Ecto neural progenitor cell (in vitro differentiated cells): Measurements from ENCODE around the gene MICAL1.
"Not testable (repeated sequence)": the region's sequence is repeated elsewhere in the genome, so short reads cannot be mapped to it uniquely, and the experiment has no call there.

Experiments
- DNase-seq: peaks from one replicate; pipeline ENCODE4 v3.0.0-alpha.2; 2018; ENCODE audit warnings: low spot score

Gene MICAL1

GRCh38 chr6:109477725-109478124, 22.2 kb upstream of the MICAL1 start:
- DNase-seq = peak; percentile 42

- DNase-seq = no peak
These were observed 21.6 kb upstream of the MICAL1 start for GRCh38 chr6:109477184-109477583.

DNA sequence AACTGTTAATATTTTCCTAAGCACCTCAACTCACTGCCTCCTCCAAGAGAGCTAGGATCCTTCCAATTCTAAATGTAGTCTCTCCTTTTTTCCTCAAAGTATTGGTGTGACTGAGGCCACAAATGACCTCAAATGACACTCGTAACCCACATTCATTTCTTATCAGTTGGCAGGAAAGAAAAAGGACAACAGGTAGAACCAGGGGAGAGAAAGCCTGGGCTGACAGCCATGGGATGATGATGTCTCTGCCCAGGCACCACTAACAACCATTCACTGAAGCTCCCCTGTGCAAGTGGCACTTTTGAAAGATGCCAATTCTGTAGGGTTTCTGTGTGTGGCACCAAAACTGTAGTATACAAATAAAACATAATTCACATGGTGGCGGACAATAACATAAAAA, 20.1 kb upstream of the MICAL1 start:
- DNase-seq = no peak

- DNase-seq = no peak
These were observed 19.4 kb upstream of the MICAL1 start for GRCh38 chr6:109474995-109475394.

DNA sequence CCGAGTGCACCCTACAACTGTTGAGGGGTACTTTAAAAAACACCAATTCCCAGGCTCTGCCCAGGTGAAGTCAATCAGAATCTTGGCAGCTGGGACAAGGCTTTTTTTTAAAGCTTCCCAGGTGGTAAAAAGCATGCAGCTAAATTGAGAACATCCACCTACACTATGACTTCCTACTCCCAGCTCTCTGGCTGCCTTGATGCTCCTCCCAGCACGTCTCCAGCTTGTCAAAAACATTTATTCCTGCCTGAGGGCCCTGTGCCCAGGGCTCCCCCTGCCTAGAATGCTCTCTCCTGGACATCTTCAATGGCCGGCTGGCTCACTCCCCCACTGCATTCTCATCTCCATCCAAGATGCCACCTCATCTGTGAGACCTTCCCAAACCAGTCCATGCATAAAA, 17.5 kb upstream of the MICAL1 start:
- DNase-seq = peak; percentile 14

DNA sequence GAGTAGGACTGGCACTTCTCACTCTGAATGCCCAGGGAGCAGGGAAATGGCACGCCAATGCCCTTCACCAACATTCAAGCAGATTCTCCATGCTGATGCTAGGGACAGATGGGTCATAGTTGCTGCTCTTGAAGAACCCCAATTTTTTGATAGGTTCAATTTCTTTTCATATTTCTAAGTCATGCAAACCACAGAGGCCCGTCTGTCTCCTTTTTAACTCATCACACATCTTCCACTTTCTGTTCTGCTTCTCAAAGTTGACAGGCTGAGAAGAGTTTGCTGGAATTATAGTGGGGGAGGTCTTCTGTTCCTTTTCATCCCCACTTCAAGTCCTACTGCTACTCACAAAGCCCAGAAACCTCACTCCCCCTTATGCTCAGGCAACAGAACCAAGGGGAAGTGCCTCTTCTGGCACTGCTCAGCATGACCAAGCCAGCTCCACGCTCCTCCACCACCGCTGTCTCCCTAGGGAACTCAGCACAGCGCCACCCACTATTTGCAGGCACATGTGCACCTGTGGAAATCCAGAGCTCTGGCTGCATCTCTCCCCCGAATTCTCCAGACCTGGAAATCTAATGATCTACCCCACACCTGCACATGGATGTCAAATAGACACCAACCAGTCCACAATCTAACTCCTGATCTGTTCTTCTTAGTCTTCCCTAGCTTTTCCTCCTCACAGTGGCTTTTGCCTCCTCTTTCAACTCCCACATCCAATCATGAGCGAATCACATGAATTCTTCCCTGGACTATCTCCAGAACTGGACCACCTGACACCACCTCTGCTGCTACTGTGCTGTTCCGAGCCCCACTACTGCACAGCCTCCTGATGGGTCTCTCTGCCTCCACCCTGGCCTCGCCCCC, 16.8 kb upstream of the MICAL1 start:
- peak; percentile 14 for DNase-seq

- peak; percentile 25 for DNase-seq
These were observed 15.7 kb upstream of the MICAL1 start for GRCh38 chr6:109471105-109471810.

DNA sequence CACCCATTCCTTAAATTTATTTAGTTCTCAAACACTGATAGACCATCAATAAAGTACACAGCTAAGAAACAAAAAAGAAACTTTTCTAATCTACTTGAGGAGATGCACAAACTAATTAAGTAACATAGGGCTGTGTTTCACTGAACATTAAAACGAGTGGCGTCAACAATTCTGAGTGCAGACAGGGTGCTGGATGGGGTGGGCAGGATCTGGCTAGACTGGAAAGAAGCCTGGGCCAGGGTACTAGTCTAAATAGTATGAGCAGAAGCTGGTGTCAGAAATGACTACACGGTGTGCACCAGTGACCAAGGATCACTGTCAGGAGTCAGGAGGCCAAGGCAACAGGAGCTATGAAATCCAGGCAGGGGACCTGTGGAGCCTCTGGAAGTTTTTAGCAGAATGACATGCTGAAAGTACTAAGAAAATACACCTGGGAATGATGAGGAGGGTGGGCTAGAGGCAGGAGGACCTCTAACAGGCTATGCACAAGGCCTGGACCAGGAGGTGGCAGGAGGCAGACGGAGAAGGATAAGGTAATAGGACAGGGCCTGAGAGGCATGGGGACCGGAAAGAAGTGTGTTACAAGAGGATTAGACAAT, 14.1 kb upstream of the MICAL1 start:
- DNase-seq = peak; percentile 20

DNA sequence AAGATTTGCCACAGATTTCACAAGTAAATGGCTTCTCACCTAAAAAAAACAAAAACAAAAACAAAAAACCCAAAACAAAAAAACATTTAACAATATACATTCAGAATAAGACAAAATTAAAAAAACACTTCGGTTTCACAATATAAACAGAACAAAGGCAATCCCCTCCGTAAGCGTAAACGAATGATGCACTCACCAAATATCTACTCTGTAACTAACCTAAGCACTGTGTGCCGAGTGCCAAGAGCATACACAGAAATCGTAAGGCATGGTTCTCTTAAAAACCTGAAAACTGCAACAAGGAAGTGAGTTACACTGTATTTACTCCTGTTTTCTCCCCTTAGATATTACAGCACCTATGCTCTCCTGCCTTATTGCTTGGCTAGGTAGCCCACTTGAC, 12.1 kb upstream of the MICAL1 start:
- no peak for DNase-seq

DNA sequence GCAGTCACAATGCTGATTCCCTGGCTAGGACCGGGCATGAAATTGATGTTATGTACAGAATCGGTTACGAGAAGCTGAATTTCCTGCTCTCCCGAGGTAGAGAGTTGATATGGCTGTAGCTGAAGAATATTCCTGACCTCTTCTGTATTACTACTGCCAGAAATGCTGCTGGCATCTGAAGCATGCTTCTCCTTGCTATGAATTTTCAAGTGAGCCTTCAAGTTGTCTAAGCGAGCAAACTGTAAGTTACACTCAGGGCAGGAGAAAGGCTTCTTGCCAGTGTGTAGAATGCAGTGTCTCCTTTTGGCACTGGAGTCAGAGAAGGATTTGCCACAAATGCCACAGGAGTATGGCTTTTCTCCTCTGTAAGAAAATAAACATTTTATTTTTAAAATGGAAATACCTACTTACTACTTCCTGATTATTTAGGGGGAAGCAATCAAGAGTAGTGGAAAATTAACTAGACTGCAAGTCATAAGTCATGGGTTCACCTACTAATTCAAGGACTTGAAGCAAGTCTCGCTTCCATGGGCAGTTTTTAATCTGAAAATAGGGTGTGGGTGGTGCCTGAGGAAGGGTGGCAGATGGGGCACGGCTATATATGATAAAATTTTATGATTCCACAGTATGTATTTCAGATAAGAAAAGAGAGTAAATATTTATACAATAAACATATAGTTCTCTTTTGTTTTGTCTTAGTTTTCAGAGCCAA, 10.8 kb upstream of the MICAL1 start:
- no peak for DNase-seq

DNA sequence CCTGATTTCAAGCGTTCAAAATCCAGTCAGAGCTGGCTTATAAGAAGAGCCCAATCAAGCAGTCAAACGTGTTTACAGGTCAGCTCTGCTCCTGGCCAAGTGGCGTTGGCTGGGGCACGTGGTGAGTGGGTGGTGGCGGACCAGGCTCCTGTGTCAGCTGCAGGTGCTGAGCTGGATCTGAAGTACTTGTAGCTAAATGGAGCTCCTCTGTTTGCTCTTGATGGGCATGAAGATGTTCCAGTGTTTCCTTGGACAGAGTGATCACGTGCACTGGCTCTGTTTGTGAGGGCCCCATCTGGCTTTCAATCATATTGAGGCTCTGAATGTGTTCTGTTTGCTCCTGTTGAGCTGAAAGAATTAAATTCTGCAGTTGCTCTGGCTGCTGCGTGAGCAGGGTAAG, 10.2 kb upstream of the MICAL1 start:
- no peak for DNase-seq

DNA sequence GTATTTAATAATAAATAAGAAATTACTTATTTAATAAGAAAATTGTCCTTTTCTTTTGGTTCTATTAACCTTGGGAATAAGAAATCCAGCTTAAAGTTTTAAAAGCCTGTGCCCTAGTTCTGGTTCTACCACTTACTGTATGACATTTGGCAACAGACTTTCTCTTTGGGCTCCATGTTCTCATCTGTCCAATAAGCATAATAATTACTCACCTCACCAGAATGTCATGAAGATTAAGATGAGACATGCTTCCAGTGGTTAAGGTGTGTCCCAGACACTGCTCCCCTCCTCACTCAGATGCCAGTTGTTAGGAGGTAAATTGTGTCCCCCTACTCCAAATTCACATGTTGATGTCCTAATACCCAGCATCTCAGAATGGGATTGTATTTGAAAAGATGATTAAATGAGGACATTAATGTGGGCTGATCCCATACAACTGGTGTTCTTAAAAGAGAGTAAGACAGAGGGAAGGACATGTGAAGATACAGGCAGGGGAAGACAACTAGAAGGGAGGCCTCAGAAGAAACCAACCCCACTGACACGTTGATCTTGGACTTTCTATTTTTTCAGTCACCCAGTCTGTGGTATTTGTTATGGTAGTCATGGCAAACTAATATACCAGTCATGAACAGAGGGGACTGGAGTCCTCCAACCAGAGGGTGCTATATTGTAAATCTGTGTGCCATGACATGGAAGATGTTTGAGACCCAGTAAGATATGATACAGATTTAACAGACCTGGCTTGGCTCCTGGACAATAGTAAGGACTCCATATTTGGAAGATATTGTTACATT, 6.4 kb upstream of the MICAL1 start:
- no peak for DNase-seq

DNA sequence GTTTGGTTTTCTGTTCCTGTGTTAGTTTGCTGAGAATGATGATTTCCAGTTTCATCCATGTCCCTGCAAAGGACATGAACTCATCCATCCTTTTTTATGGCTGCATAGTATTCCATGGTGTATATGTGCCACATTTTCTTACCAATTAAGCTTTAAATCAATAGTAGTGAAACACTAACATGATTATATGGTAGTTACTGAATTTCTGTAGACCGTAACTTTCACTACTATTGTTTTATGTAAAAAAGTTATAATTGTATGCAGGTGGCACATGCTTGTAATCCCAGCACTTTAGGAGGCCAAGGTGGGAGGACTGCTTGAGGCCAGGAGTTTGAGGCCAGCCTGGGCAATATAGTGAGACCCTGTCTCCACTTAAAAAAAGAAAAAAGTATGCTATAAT, 5.6 kb upstream of the MICAL1 start:
- DNase-seq = not testable (repeated sequence)

DNA sequence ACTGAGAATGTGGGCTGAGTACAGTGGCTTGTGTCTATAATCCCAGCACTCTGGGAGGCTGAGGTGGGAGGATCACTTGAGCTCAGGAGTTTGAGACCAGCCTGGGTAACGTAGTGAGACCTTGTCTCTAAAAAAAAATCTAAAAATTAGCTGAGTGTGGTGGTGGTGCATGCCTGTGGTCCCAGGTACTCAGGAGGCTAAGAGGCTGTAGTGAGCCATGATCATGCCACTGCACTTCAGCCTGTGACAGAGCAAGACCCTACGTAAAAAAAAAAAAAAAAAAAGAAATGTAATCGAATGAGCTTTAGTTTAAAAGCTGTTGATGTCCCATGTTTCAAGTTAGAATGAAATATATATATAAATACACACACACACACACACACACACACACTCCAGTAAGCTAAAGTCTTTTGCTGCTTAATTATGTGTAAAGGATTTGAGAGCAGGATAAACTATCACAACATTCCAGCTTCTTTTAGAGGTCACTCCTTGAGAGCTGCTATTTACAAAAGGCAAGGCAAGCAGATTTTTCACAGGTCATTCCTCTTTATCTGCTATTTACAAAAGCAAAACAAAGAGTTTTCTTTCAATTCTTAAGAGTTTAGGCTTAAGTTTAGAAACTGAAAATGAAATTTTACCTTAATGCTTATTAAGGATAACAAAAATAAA, 4.7 kb upstream of the MICAL1 start:
- DNase-seq = no peak

- no peak for DNase-seq
These were observed 3.4 kb upstream of the MICAL1 start for GRCh38 chr6:109458774-109459531.

GRCh38 chr6:109457562-109457996, 2.0 kb upstream of the MICAL1 start:
- DNase-seq = no peak

DNA sequence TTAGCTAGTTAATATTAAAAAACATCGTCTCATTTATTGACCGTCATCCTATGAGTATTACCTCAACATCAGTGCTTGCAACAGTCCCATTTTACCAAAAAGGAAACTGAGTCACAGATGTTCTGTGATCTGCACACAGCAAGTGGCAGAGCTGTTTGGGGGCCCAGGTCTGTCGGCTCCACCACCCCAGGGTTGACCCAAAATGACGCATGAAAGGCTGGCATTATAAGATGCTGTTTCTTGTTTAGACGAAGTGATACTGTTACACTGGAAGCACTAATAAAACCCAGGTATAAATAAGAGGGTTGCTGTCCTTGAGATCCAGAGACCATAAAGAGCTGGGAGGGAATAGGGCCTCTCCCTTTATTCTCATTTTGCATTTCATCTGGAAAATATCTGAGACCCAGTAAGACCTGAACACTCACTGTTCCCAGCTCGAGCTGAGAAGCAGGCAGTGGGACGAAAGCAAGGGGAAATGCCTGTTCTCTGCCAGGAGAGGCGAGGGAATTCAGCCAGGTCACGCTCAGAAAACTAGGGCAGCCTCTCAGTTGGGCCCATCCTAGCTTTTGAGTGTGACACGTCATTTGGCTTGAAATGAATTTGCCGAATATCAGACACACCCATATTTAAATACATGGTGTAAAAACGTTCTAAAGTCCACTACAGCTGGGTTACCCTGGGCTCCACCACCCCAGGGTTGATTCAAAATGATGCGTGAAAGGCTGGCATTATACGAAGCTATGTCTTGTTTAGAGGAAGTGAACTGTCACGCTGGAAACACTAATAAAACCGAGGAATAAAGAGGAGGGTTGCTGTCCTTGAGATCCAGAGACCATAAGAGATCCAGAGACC, 1.4 kb upstream of the MICAL1 start:
- DNase-seq = no peak

DNA sequence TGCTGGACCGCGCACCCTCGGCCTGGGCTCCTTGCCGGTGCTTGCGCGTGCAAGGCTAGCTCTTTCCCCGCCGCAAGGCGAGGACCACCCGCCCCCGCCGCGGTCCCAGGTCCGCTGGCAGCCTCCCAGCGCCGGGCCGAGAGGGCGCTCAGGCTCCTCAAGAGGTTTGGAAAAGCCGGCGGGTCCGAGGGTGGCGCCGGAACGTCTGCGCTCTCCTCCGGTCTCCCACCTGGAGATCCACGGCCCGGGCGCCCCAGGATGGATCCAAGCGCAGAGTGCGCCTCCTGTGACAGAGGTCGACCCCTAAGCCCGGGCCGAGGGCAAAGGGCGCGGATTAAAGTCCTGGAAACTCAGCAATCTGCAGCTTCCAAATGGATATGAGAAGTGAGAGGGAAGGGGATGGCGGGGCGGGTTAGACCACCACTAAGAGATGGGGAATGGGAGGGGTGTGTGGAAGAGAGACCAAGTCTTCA, 575 bp upstream of the MICAL1 start:
- DNase-seq = peak; percentile 79
